Sigmoid colon (tissue), 4 donors: Measurements from ENCODE around the gene SLC27A1.

ENCODE experiments used
- CTCF ChIP-seq, 4 experiments: fragments of 450-650 bp in 3 of 4; fragments of 200-600 bp in 1 of 4; IDR thresholded peaks; one replicate each; pipeline ENCODE4 v1.5.1; 2016 to 2019; ENCODE audit warnings: antibody characterized with exemption in 4 of 4, mild to moderate bottlenecking in 3 of 4, moderate library complexity in 2 of 4
- EP300 ChIP-seq, 4 donors: sonication (generic); formaldehyde crosslinking; IDR thresholded peaks; one replicate each; pipeline ENCODE4 v1.6.1; 2017; ENCODE audit warnings: antibody characterized with exemption in 4 of 4
- POLR2A ChIP-seq, 2 donors: fragments of 450-650 bp; IDR thresholded peaks; one replicate each; pipeline ENCODE4 v1.6.1; 2016; ENCODE audit warnings: antibody characterized with exemption in 2 of 2, mild to moderate bottlenecking in 2 of 2, moderate library complexity in 2 of 2

GRCh38 chr19:17457616-17458015 lies 12.7 kb upstream of the SLC27A1 start:
- TF ChIP-seq CTCF (IDR thresholded peaks at IDR 0.05) (no peak), POLR2A (IDR thresholded peaks at IDR 0.05) (no peak), EP300 (IDR thresholded peaks at IDR 0.05) (no peak)
